Fibroblast of skin of right quadriceps (primary cell): ENCODE data around the gene CMTM3.
"Not testable (repeated sequence)": the region's sequence is repeated elsewhere in the genome, so short reads cannot be mapped to it uniquely, and the experiment has no call there.

Source experiments
- DNase-seq: peaks from one replicate; pipeline ENCODE4 v3.0.0-alpha.2; 2013

Gene CMTM3

GRCh38 chr16:66637806-66638205 lies 33.3 kb downstream of the CMTM3 start:
- no peak for DNase-seq

GRCh38 chr16:66639091-66639885 lies 34.8 kb downstream of the CMTM3 start:
- peak; percentile 30 for DNase-seq

- DNase-seq, result no peak
Observed at GRCh38 chr16:66640724-66641314, 36.3 kb downstream of the CMTM3 start.

- no peak for DNase-seq
Observed at GRCh38 chr16:66641387-66641786, 36.9 kb downstream of the CMTM3 start.

GRCh38 chr16:66647866-66648265 lies 43.4 kb downstream of the CMTM3 start:
- no peak for DNase-seq

GRCh38 chr16:66649167-66649566 lies 44.7 kb downstream of the CMTM3 start:
- no peak for DNase-seq

GRCh38 chr16:66649636-66650205 lies 45.2 kb downstream of the CMTM3 start:
- DNase-seq, result no peak

GRCh38 chr16:66650707-66651473 lies 46.4 kb downstream of the CMTM3 start:
- peak; percentile 80 for DNase-seq

GRCh38 chr16:66651474-66651765 lies 46.9 kb downstream of the CMTM3 start:
- DNase-seq, result no peak

GRCh38 chr16:66651965-66652364 lies 47.5 kb downstream of the CMTM3 start:
- no peak for DNase-seq

- DNase-seq, result no peak
Observed at GRCh38 chr16:66652661-66653360, 48.3 kb downstream of the CMTM3 start.

GRCh38 chr16:66653581-66654350 lies 49.3 kb downstream of the CMTM3 start:
- no peak for DNase-seq

- no peak for DNase-seq
Observed at GRCh38 chr16:66656547-66656946, 52.0 kb downstream of the CMTM3 start.

- no peak for DNase-seq
Observed at GRCh38 chr16:66658143-66658859, 53.8 kb downstream of the CMTM3 start.

GRCh38 chr16:66658860-66659190 lies 54.3 kb downstream of the CMTM3 start:
- DNase-seq, result no peak

GRCh38 chr16:66660422-66661209 lies 56.1 kb downstream of the CMTM3 start:
- peak; percentile 82 for DNase-seq

- no peak for DNase-seq
Observed at GRCh38 chr16:66661210-66661560, 56.7 kb downstream of the CMTM3 start.

- DNase-seq, result not testable (repeated sequence)
Observed at GRCh38 chr16:66661671-66662346, 57.3 kb downstream of the CMTM3 start.

- peak; percentile 26 for DNase-seq
Observed at GRCh38 chr16:66662445-66663194, 58.1 kb downstream of the CMTM3 start.
